ENCODE data around the gene TESMIN. TPM values are rescaled to one million over a fixed set of nuclear protein-coding genes. Genes with fewer than 3 reads are reported as not detected.

TESMIN gene
- total RNA-seq, 2 experiments from 2014 or later, result 3.4 to 4.9 TPM

- intact Hi-C loops (cut with micrococcal nuclease), result no loop called here
- H3K27ac Mint-ChIP-seq, result no peak overlapping the region
- H3K27me3 Mint-ChIP-seq, result peaks cover 4% of the 10 kb centered on the region
- H3K4me3 Mint-ChIP-seq, result no peak overlapping the region
- no peak for TF ChIP-seq CTCF (IDR thresholded peaks at IDR 0.05)
- CTCF ChIA-PET, result no interaction called here
- no peaks in the 10 kb centered on the region for H3K9me3 Mint-ChIP-seq
- no peak for ATAC-seq
- H3K4me1 Mint-ChIP-seq (ENCODE audit: low read depth), result no peaks in the 10 kb centered on the region
- no peak for DNase-seq
- POLR2A ChIA-PET, result no interaction called here
- no peaks in the 10 kb centered on the region for H3K36me3 Mint-ChIP-seq (ENCODE audit: low read depth)
Observed at GRCh38 chr11:68669301-68670090, 81.8 kb downstream of the TESMIN start.

GRCh38 chr11:68667511-68668500, 83.5 kb downstream of the TESMIN start:
- ATAC-seq, result no peak
- Mint-ChIP-seq H3K4me3 (no peak overlapping the region), H3K36me3 (ENCODE audit: low read depth) (no peaks in the 10 kb centered on the region), H3K4me1 (ENCODE audit: low read depth) (no peaks in the 10 kb centered on the region), H3K27me3 (peaks cover 6% of the 10 kb centered on the region), H3K27ac (no peak overlapping the region), H3K9me3 (no peaks in the 10 kb centered on the region)
- no peak for TF ChIP-seq CTCF (IDR thresholded peaks at IDR 0.05)
- CTCF ChIA-PET, result no interaction called here
- POLR2A ChIA-PET, result no interaction called here
- intact Hi-C loops (cut with micrococcal nuclease), result no loop called here
- DNase-seq, result no peak

- intact Hi-C loops (cut with micrococcal nuclease), result no loop called here
- DNase-seq (no peak), ATAC-seq (no peak)
- Mint-ChIP-seq H3K4me1 (ENCODE audit: low read depth) (no peaks in the 10 kb centered on the region), H3K36me3 (ENCODE audit: low read depth) (no peaks in the 10 kb centered on the region), H3K9me3 (no peaks in the 10 kb centered on the region), H3K27ac (no peak overlapping the region), H3K4me3 (no peak overlapping the region), H3K27me3 (peaks cover 6% of the 10 kb centered on the region)
- POLR2A ChIA-PET, result no interaction called here
- CTCF ChIA-PET, result no interaction called here
- TF ChIP-seq CTCF (IDR thresholded peaks at IDR 0.05), result no peak
Observed at GRCh38 chr11:68666849-68667248, 84.5 kb downstream of the TESMIN start.

GRCh38 chr11:68665436-68665835, 85.9 kb downstream of the TESMIN start:
- no peaks in the 10 kb centered on the region for H3K4me1 Mint-ChIP-seq (ENCODE audit: low read depth)
- intact Hi-C loops (cut with micrococcal nuclease), result no loop called here

More at GRCh38 chr11:68665436-68665835, 85.9 kb downstream of the TESMIN start:
- no peaks in the 10 kb centered on the region for H3K9me3 Mint-ChIP-seq
- no peak for DNase-seq
- CTCF ChIA-PET, result no interaction called here
- H3K27ac Mint-ChIP-seq, result no peak overlapping the region
- no peak for ATAC-seq
- peaks cover 6% of the 10 kb centered on the region for H3K27me3 Mint-ChIP-seq
- no peak for TF ChIP-seq CTCF (IDR thresholded peaks at IDR 0.05)
- no peaks in the 10 kb centered on the region for H3K36me3 Mint-ChIP-seq (ENCODE audit: low read depth)
- no peak overlapping the region for H3K4me3 Mint-ChIP-seq
- POLR2A ChIA-PET, result no interaction called here
